Spleen (tissue), 7 donors: ENCODE data around the gene RBM15B.

ENCODE experiments used
- POLR2A ChIP-seq, 3 donors: fragments of 450-650 bp; IDR thresholded peaks; one replicate each; pipeline ENCODE4 v1.5.1; 2017; ENCODE audit warnings: antibody characterized with exemption in 3 of 3, mild to moderate bottlenecking in 1 of 3
- TF ChIP-seq, protein P1 (sequence below), 11 experiments: fragments of 200-600 bp in 7 of 11; fragments of 450-650 bp in 4 of 11; sonication (generic) in 4 of 11; IDR thresholded peaks in 8 of 11; conservative IDR thresholded peaks in 3 of 11; 1 replicate in 7 of 11; 2 replicates in 4 of 11; pipeline versions ENCODE4 v1.4.0 to v1.8.0; 2016 to 2021; ENCODE audit warnings: antibody characterized with exemption in 11 of 11, inconsistent platforms in 4 of 11, mild to moderate bottlenecking in 1 of 11
- donor health status: DM: no; HTN: no; CAD: no; lungs with moderate emphysema.
- donor health status: DM: no; HTN: no; CAD: no.
- donor health status: DM: no; HTN: no; CAD: no.

- TF ChIP-seq POLR2A (IDR thresholded peaks at IDR 0.05): no peak
- TF ChIP-seq, protein P1, sequence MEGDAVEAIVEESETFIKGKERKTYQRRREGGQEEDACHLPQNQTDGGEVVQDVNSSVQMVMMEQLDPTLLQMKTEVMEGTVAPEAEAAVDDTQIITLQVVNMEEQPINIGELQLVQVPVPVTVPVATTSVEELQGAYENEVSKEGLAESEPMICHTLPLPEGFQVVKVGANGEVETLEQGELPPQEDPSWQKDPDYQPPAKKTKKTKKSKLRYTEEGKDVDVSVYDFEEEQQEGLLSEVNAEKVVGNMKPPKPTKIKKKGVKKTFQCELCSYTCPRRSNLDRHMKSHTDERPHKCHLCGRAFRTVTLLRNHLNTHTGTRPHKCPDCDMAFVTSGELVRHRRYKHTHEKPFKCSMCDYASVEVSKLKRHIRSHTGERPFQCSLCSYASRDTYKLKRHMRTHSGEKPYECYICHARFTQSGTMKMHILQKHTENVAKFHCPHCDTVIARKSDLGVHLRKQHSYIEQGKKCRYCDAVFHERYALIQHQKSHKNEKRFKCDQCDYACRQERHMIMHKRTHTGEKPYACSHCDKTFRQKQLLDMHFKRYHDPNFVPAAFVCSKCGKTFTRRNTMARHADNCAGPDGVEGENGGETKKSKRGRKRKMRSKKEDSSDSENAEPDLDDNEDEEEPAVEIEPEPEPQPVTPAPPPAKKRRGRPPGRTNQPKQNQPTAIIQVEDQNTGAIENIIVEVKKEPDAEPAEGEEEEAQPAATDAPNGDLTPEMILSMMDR (IDR thresholded peaks at IDR 0.05 in 8 of 11, conservative IDR thresholded peaks at IDR 0.05 in 3 of 11): no peak
Observed at GRCh38 chr3:51398595-51399310, 7.7 kb downstream of the RBM15B start.
